Measurements from ENCODE around the gene RCCD1. TPM values are rescaled to one million over a fixed set of nuclear protein-coding genes. Genes with fewer than 3 reads are reported as not detected.

RCCD1 gene
- total and polyA plus RNA-seq, 9 of the 15 experiments (the other 6 are each of a cell fraction or from before 2014, with no cell fraction given) = 11.1 to 51.4 (median 24.7) TPM

DNA sequence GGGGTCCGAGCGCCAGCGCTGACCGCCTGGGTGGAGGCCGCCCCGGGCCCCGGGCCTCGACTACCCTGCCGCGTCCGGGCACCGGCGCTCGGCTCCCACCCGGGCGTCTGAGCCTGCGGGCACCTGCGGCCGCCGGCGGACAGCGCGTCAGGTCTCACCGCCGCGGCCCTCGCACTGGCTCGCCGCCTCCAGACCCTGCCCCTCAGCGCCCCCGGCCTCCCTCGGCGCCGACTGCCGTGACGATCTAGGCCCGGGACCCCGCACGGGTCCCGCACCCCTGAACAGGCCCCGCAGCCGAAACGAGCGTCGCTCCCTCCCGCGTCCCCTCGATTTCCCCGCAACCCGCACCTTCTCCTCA lies 39.4 kb downstream of the RCCD1 start:
- H3K4me2 ChIP-seq (ENCODE audit: insufficient read depth, low read length) = peak overlapping the region; percentile 91
- H3K27ac ChIP-seq (ENCODE audit: extremely low read depth, low read depth, low read length) = peak overlapping the region; percentile 99
- H3K9me3 ChIP-seq (replicated peaks; ENCODE audit: control insufficient read depth, insufficient read depth, low read depth, low read length) = no peaks in the 10 kb centered on the region
- BruUV-seq (replicated peaks) = no TSS peak
- no peaks in the 10 kb centered on the region for H3K9me1 ChIP-seq (ENCODE audit: control insufficient read depth, insufficient read depth, low read length)
- peak in 3 of 4 experiments; percentile 44 to 72 (median 72) for DNase-seq (ENCODE audit: extremely low read depth in 1 of 4, low spot score in 3 of 4)
- H3K27me3 ChIP-seq (ENCODE audit: control insufficient read depth in 2 of 2, insufficient read depth in 2 of 2, low read length in 2 of 2) = no peaks in the 10 kb centered on the region
- H3K4me3 ChIP-seq = peak overlapping the region; percentile 91
- peaks cover 71% of the 10 kb centered on the region for H3K79me2 ChIP-seq (ENCODE audit: control insufficient read depth, insufficient read depth, low read length)
- in situ Hi-C loops (cut with MboI) (no loop called here), intact Hi-C loops (cut with micrococcal nuclease) (loop anchor here (5.0 kb wide), 2 partner anchors 37 to 53 kb away; no protein-coding TSS in a partner anchor)
- peaks cover 3% of the 10 kb centered on the region; the same call in 1 of the 2 replicates for H4K20me1 ChIP-seq (replicated peaks; ENCODE audit: control insufficient read depth, insufficient read depth, low read length)
- H2AFZ ChIP-seq (ENCODE audit: low read depth, low read length) = peak overlapping the region; percentile 78; the same call in 1 of the 2 replicates
- WGBS (ENCODE audit: insufficient coverage, low coverage, missing lambda C conversion rate) = 0% methylated on average over 24 of the region's 50 CpGs
- ChIA-PET CTCF (ENCODE audit: low intra/inter-chr PET ratio) (no interaction called here), POLR2A (interaction anchor here (0.7 to 2.4 kb wide), 16 partner anchors 9 to 304 kb away, joined by 3 to 15 read pairs (median 4); partner anchors contain the start of gene VPS33B)
- H3K4me1 ChIP-seq (replicated peaks in 1 of 2; ENCODE audit: control insufficient read depth in 2 of 2, insufficient read depth in 2 of 2, low read length in 2 of 2) = peaks cover 12 to 28% of the 10 kb centered on the region in 2 experiments; a peak in 4 of 5 replicates
- peaks cover 26% of the 10 kb centered on the region; the same call in 2 of the 3 replicates for H3K36me3 ChIP-seq (ENCODE audit: control insufficient read depth, insufficient read depth, low read length)
- peak overlapping the region; percentile 98 to 100 for H3K9ac ChIP-seq (ENCODE audit: insufficient read depth in 1 of 2, low read depth in 2 of 2, low read length in 2 of 2)
- peak; percentile 28 for ATAC-seq
- no peak for FAIRE-seq
- TF ChIP-seq TGIF2 (CRISPR knock-in tag; IDR thresholded peaks at IDR 0.05) (0 out of 2 replicates have a peak, but pooled peaks have one; percentile 70), FOXJ2 (tag; IDR thresholded peaks at IDR 0.05) (0 out of 2 replicates have a peak, but pooled peaks have one; percentile 4), CHCHD3 (CRISPR knock-in tag; IDR thresholded peaks at IDR 0.05) (no peak), TAF7 (tag; IDR thresholded peaks at IDR 0.05) (peak; percentile 27; the same call in 1 of the 2 replicates), DMBX1 (CRISPR knock-in tag; IDR thresholded peaks at IDR 0.05; ENCODE audit: borderline replicate concordance) (peak; percentile 49; the same call in 1 of the 2 replicates), HMGN3 (IDR thresholded peaks at IDR 0.05; ENCODE audit: borderline replicate concordance, extremely low read depth, insufficient read length, low read depth, low read length) (peak; percentile 5), CHD1 (IDR thresholded peaks at IDR 0.05; ENCODE audit: low read length) (peak; percentile 84), PCBP1 (IDR thresholded peaks at IDR 0.05; ENCODE audit: low read depth, low read length, poor library complexity, severe bottlenecking) (peak; percentile 86), STAG1 (CRISPR knock-in tag; IDR thresholded peaks at IDR 0.05; ENCODE audit: borderline replicate concordance) (no peak), RBM22 (IDR thresholded peaks at IDR 0.05; ENCODE audit: low read depth, low read length, poor library complexity, severe bottlenecking) (peak; percentile 11), ZSCAN29 (IDR thresholded peaks at IDR 0.05) (peak; percentile 39; the same call in 1 of the 2 replicates), MCM7 (IDR thresholded peaks at IDR 0.05) (no peak), MAFK (IDR thresholded peaks at IDR 0.05; ENCODE audit: low read length) (no peak), SMARCB1 (IDR thresholded peaks at IDR 0.05; ENCODE audit: insufficient read length, low read depth) (no peak), SRSF3 (IDR thresholded peaks at IDR 0.05; ENCODE audit: insufficient read depth, low read length) (peak; percentile 75; the same call in 1 of the 2 replicates), SIN3A (IDR thresholded peaks at IDR 0.05; ENCODE audit: borderline replicate concordance in 2 of 2, control insufficient read depth in 1 of 2, low read depth in 2 of 2, low read length in 2 of 2) (peak in 1 of 2 experiments; percentile 69; a peak in 1 of 4 replicates), BRD9 (IDR thresholded peaks at IDR 0.05; ENCODE audit: low read depth, partially characterized antibody) (peak; percentile 39), MAFG (tag; conservative IDR thresholded peaks at IDR 0.05) (no peak), NR3C1 (CRISPR knock-in tag; IDR thresholded peaks at IDR 0.05) (peak; percentile 62; the same call in 1 of the 2 replicates), ZNF76 (CRISPR knock-in tag; IDR thresholded peaks at IDR 0.05; ENCODE audit: borderline replicate concordance) (no peak)
- TF ChIP-seq, protein P1, sequence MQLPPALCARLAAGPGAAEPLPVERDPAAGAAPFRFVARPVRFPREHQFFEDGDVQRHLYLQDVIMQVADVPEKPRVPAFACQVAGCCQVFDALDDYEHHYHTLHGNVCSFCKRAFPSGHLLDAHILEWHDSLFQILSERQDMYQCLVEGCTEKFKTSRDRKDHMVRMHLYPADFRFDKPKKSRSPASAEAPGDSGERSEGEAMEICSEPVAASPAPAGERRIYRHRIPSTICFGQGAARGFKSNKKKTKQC (CRISPR knock-in tag; IDR thresholded peaks at IDR 0.05) = peak; percentile 25; the same call in 1 of the 2 replicates

Measured in K562 (cell line).